HG03039 (cell line): Measurements from ENCODE around the gene CEACAM4.

ENCODE experiments used
- ATAC-seq: cut with Tn5 transposase; IDR thresholded peaks from one replicate; pipeline ENCODE4 v1.9.1; 2021; ENCODE audit warnings: mild to moderate bottlenecking, moderate library complexity; ENCODE audit not compliant: unreplicated experiment

CEACAM4 gene

GRCh38 chr19:41617941-41618730 lies 8.7 kb downstream of the CEACAM4 start:
- ATAC-seq = no peak

- ATAC-seq = no peak
Observed at GRCh38 chr19:41616792-41617621, 9.9 kb downstream of the CEACAM4 start.

GRCh38 chr19:41615207-41615606 lies 11.7 kb downstream of the CEACAM4 start:
- ATAC-seq = no peak

GRCh38 chr19:41612483-41612882 lies 14.4 kb downstream of the CEACAM4 start:
- no peak for ATAC-seq

- no peak for ATAC-seq
Observed at GRCh38 chr19:41610789-41611188, 16.1 kb downstream of the CEACAM4 start.

- no peak for ATAC-seq
Observed at GRCh38 chr19:41607668-41608067, 19.2 kb downstream of the CEACAM4 start.

GRCh38 chr19:41606215-41606837 lies 20.5 kb downstream of the CEACAM4 start:
- no peak for ATAC-seq

- ATAC-seq = no peak
Observed at GRCh38 chr19:41604831-41605230, 22.0 kb downstream of the CEACAM4 start.

- no peak for ATAC-seq
Observed at GRCh38 chr19:41601771-41602170, 25.1 kb downstream of the CEACAM4 start.

GRCh38 chr19:41599175-41599966 lies 27.5 kb downstream of the CEACAM4 start:
- ATAC-seq = no peak

- ATAC-seq = no peak
Observed at GRCh38 chr19:41597600-41598041, 29.3 kb downstream of the CEACAM4 start.

GRCh38 chr19:41595890-41596280 lies 31.0 kb downstream of the CEACAM4 start:
- ATAC-seq = no peak

- ATAC-seq = no peak
Observed at GRCh38 chr19:41595258-41595889, 31.5 kb downstream of the CEACAM4 start.

- no peak for ATAC-seq
Observed at GRCh38 chr19:41591951-41592562, 34.8 kb downstream of the CEACAM4 start.

- no peak for ATAC-seq
Observed at GRCh38 chr19:41590936-41591335, 35.9 kb downstream of the CEACAM4 start.

- no peak for ATAC-seq
Observed at GRCh38 chr19:41589371-41589770, 37.5 kb downstream of the CEACAM4 start.

GRCh38 chr19:41588497-41589209 lies 38.2 kb downstream of the CEACAM4 start:
- no peak for ATAC-seq

GRCh38 chr19:41587838-41588210 lies 39.0 kb downstream of the CEACAM4 start:
- no peak for ATAC-seq

- no peak for ATAC-seq
Observed at GRCh38 chr19:41587101-41587837, 39.6 kb downstream of the CEACAM4 start.
